Measurements from ENCODE around the gene MROH8. TPM values are rescaled to one million over a fixed set of nuclear protein-coding genes. Genes with fewer than 3 reads are reported as not detected.

MROH8 gene
- total RNA-seq, 2 experiments from 2014 or later, result 1.3 to 5.7 TPM

DNA sequence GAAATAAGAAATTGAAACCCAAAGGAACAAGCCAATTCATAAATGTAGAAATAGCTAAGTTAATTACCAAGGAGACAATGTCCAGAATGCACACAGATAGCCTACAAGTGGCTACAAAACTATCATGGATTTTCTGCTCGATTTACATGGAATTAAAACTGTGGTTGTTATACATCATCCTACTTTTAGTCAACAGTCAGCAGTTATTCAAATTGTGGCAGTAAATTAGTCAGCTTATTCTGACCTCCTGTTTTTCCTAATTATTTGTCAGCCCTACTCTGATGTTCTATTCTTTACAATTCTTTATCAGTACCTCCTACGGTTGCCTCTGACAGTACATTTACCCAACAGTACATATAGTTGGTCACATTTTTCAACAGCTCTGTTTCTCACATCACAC, 113.2 kb downstream of the MROH8 start:
- POLR2A ChIA-PET, result no interaction called here

DNA sequence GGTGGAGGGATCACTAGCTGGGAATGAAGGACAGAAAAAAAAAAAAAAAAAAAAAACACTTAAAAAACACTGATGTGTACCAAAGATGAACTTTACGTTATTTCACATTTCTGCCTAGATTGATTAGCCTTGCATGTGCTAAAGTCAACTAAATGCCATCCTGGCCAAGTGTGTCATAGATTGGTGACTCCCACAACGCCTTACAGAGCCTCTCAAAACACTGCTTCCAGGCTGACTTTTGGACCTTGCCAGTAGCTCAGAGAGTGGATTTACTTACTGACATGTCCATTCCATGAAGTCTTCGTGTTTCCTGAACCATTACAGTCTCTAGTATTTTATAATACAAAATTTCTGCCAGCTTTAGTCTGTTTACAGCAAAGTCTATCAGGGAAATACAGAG, 124.1 kb downstream of the MROH8 start:
- no peak overlapping the region for H3K27ac ChIP-seq (ENCODE audit: low read depth, low read length, poor library complexity, severe bottlenecking)
- no peak overlapping the region for H3K4me3 ChIP-seq (ENCODE audit: low read depth, low read length, poor library complexity, severe bottlenecking)
- H3K4me2 ChIP-seq (ENCODE audit: low read length), result no peak overlapping the region
- TF ChIP-seq EZH2phosphoT487 (IDR thresholded peaks at IDR 0.05; ENCODE audit: borderline replicate concordance, low read depth, low read length), result no peak
- TF ChIP-seq, protein P1, sequence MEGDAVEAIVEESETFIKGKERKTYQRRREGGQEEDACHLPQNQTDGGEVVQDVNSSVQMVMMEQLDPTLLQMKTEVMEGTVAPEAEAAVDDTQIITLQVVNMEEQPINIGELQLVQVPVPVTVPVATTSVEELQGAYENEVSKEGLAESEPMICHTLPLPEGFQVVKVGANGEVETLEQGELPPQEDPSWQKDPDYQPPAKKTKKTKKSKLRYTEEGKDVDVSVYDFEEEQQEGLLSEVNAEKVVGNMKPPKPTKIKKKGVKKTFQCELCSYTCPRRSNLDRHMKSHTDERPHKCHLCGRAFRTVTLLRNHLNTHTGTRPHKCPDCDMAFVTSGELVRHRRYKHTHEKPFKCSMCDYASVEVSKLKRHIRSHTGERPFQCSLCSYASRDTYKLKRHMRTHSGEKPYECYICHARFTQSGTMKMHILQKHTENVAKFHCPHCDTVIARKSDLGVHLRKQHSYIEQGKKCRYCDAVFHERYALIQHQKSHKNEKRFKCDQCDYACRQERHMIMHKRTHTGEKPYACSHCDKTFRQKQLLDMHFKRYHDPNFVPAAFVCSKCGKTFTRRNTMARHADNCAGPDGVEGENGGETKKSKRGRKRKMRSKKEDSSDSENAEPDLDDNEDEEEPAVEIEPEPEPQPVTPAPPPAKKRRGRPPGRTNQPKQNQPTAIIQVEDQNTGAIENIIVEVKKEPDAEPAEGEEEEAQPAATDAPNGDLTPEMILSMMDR (conservative IDR thresholded peaks at IDR 0.05; ENCODE audit: low read length), result no peak
- ChIA-PET CTCF (ENCODE audit: unreplicated experiment) (no interaction called here), POLR2A (no interaction called here)
- H3K9me2 ChIP-seq (ENCODE audit: insufficient read depth, low read length), result no peaks in the 10 kb centered on the region
- H3K9me3 ChIP-seq (ENCODE audit: low read length), result no peaks in the 10 kb centered on the region
- H4K20me1 ChIP-seq (ENCODE audit: insufficient read depth, low read length), result no peaks in the 10 kb centered on the region
- peaks cover 96% of the 10 kb centered on the region for H3K36me3 ChIP-seq (ENCODE audit: insufficient read depth, low read length)
- no peak overlapping the region for H2AFZ ChIP-seq (ENCODE audit: low read length)
- no peaks in the 10 kb centered on the region for H3K4me1 ChIP-seq (ENCODE audit: insufficient read depth, low read length, poor library complexity, severe bottlenecking)
- BruUV-seq (replicated peaks), result TSS peak; percentile 45
- no peak for DNase-seq (ENCODE audit: low spot score)
- intact Hi-C loops (cut with micrococcal nuclease; ENCODE audit: unreplicated experiment), result no loop called here
- H3K79me2 ChIP-seq (ENCODE audit: insufficient read depth, low read depth, low read length), result no peaks in the 10 kb centered on the region

More for the DNA sequence above, 113.2 kb downstream of the MROH8 start:
- TF ChIP-seq EZH2phosphoT487 (IDR thresholded peaks at IDR 0.05; ENCODE audit: borderline replicate concordance, low read depth, low read length), result no peak
- TF ChIP-seq, protein P1 (conservative IDR thresholded peaks at IDR 0.05; ENCODE audit: low read length), result no peak
- DNase-seq (ENCODE audit: low spot score), result no peak
- Histone ChIP-seq H3K9me3 (ENCODE audit: low read length) (no peaks in the 10 kb centered on the region), H3K79me2 (ENCODE audit: insufficient read depth, low read depth, low read length) (peaks cover 18% of the 10 kb centered on the region), H3K4me3 (ENCODE audit: low read depth, low read length, poor library complexity, severe bottlenecking) (no peak overlapping the region), H3K4me1 (ENCODE audit: insufficient read depth, low read length, poor library complexity, severe bottlenecking) (no peaks in the 10 kb centered on the region), H3K4me2 (ENCODE audit: low read length) (no peak overlapping the region), H4K20me1 (ENCODE audit: insufficient read depth, low read length) (no peaks in the 10 kb centered on the region), H2AFZ (ENCODE audit: low read length) (no peak overlapping the region), H3K9me2 (ENCODE audit: insufficient read depth, low read length) (no peaks in the 10 kb centered on the region), H3K36me3 (ENCODE audit: insufficient read depth, low read length) (peaks cover 79% of the 10 kb centered on the region), H3K27ac (ENCODE audit: low read depth, low read length, poor library complexity, severe bottlenecking) (no peak overlapping the region)
- intact Hi-C loops (cut with micrococcal nuclease; ENCODE audit: unreplicated experiment), result no loop called here
- TSS peak; percentile 56 for BruUV-seq (replicated peaks)
- CTCF ChIA-PET (ENCODE audit: unreplicated experiment), result no interaction called here

DNA sequence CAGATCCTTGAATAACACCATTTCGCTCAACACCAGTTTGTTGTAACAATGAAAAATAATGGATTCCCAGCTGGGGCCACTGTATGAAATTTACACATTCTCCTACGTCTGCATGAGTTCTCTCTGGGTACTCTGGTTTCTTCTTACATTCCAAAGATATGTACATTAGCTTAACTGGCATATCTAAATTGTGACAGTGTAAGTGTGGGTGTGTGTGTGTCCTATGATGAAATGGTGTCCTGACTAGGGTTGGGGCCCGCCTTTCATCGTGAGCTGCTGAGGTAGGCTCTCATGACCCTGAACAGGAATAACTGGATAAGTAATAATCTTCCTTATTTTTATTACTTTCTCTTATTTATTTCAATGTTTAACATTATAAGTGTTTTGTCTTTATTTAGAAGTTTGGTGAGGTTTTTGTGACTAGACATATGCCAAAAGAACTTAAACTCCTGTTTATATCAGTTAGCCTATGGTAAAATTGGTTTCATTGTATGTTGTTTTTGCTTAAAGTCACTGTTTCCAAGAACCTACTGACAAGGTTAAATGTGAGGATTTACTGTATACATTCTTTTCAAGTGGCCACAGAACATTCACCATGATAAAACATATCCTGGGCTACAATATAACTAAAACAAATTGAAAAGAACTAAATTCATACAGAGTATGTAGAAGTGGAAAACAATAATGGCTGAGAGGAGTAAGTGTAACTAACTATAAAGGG, 126.0 kb downstream of the MROH8 start:
- no peak overlapping the region for H3K4me2 ChIP-seq (ENCODE audit: low read length)
- TF ChIP-seq, protein P1 (conservative IDR thresholded peaks at IDR 0.05; ENCODE audit: low read length), result no peak
- no peak for TF ChIP-seq EZH2phosphoT487 (IDR thresholded peaks at IDR 0.05; ENCODE audit: borderline replicate concordance, low read depth, low read length)
- no peaks in the 10 kb centered on the region for H3K9me2 ChIP-seq (ENCODE audit: insufficient read depth, low read length)
- H3K27ac ChIP-seq (ENCODE audit: low read depth, low read length, poor library complexity, severe bottlenecking), result no peak overlapping the region
- H3K9me3 ChIP-seq (ENCODE audit: low read length), result no peaks in the 10 kb centered on the region
- H3K4me1 ChIP-seq (ENCODE audit: insufficient read depth, low read length, poor library complexity, severe bottlenecking), result no peaks in the 10 kb centered on the region
- TSS peak; percentile 33 for BruUV-seq (replicated peaks)
- ChIA-PET POLR2A (no interaction called here), CTCF (ENCODE audit: unreplicated experiment) (no interaction called here)
- no peak overlapping the region for H2AFZ ChIP-seq (ENCODE audit: low read length)
- H3K4me3 ChIP-seq (ENCODE audit: low read depth, low read length, poor library complexity, severe bottlenecking), result no peak overlapping the region
- H4K20me1 ChIP-seq (ENCODE audit: insufficient read depth, low read length), result no peaks in the 10 kb centered on the region
- DNase-seq (ENCODE audit: low spot score), result no peak
- intact Hi-C loops (cut with micrococcal nuclease; ENCODE audit: unreplicated experiment), result no loop called here
- H3K36me3 ChIP-seq (ENCODE audit: insufficient read depth, low read length), result peaks cover 92% of the 10 kb centered on the region
- no peaks in the 10 kb centered on the region for H3K79me2 ChIP-seq (ENCODE audit: insufficient read depth, low read depth, low read length)

Measured in OCI-LY7 (cell line).